ENCODE data around the gene GRHL3. TPM values are rescaled to one million over a fixed set of nuclear protein-coding genes. Genes with fewer than 3 reads are reported as not detected.
A peak's percentile ranks its signal among the peaks of the same experiment; 100 is the strongest.

GRHL3 gene
- total and polyA plus RNA-seq, 4 donors = 0.07 to 0.09 (median 0.09) TPM

GRCh38 chr1:24380508-24380907 lies 61.4 kb downstream of the GRHL3 start:
- no peak overlapping the region for H3K4me3 ChIP-seq (ENCODE audit: low read depth in 1 of 3, low read length in 3 of 3)
- DNase-seq (ENCODE audit: low spot score) = no peak
- H3K9me3 ChIP-seq (ENCODE audit: control insufficient read depth in 4 of 4, low read length in 3 of 4) = no peaks in the 10 kb centered on the region
- WGBS = 90% methylated on average over 5 of the region's 5 CpGs
- H3K4me1 ChIP-seq (ENCODE audit: control insufficient read depth in 4 of 4, insufficient read depth in 4 of 4, low read length in 3 of 4) = peaks cover 4 to 16% (median 14%) of the 10 kb centered on the region in 4 donors
- peak overlapping the region in 1 of 2 donors; percentile 8 for H3K27ac ChIP-seq (ENCODE audit: low read depth in 1 of 2, low read length in 2 of 2)
- H3K27me3 ChIP-seq (ENCODE audit: control insufficient read depth in 4 of 4, insufficient read depth in 4 of 4, low read length in 3 of 4) = no peaks in the 10 kb centered on the region
- no peak overlapping the region for H3K9ac ChIP-seq (ENCODE audit: low read depth in 1 of 2, low read length in 2 of 2)
- H3K36me3 ChIP-seq (ENCODE audit: control insufficient read depth in 4 of 4, insufficient read depth in 3 of 4, low read depth in 1 of 4, low read length in 3 of 4) = no peaks in the 10 kb centered on the region
- TF ChIP-seq HNF4G (IDR thresholded peaks at IDR 0.05) (no peak), REST (IDR thresholded peaks at IDR 0.05) (no peak), MAX (IDR thresholded peaks at IDR 0.05) (no peak), FOXA2 (IDR thresholded peaks at IDR 0.05) (no peak), CTCF (IDR thresholded peaks at IDR 0.05; ENCODE audit: low read depth, low read length, missing input control) (no peak), ZBTB33 (IDR thresholded peaks at IDR 0.05) (no peak), GABPA (IDR thresholded peaks at IDR 0.05 in 1 of 2, conservative IDR thresholded peaks at IDR 0.05 in 1 of 2) (no peak), TAF1 (conservative IDR thresholded peaks at IDR 0.05) (no peak), JUND (IDR thresholded peaks at IDR 0.05) (no peak), EGR1 (IDR thresholded peaks at IDR 0.05; ENCODE audit: low read depth in 2 of 2) (no peak), HNF4A (conservative IDR thresholded peaks at IDR 0.05) (no peak), FOXA1 (IDR thresholded peaks at IDR 0.05) (no peak), RAD21 (IDR thresholded peaks at IDR 0.05) (no peak), ATF3 (IDR thresholded peaks at IDR 0.05) (no peak), NR2F2 (IDR thresholded peaks at IDR 0.05) (no peak), RXRA (IDR thresholded peaks at IDR 0.05) (no peak), YY1 (IDR thresholded peaks at IDR 0.05) (no peak), SP1 (IDR thresholded peaks at IDR 0.05) (no peak)
